ENCODE results near the gene QRFP. TPM values are rescaled to one million over a fixed set of nuclear protein-coding genes. Genes with fewer than 3 reads are reported as not detected.
A peak's percentile ranks its signal among the peaks of the same experiment; 100 is the strongest.
"Not testable (repeated sequence)": the region's sequence is repeated elsewhere in the genome, so short reads cannot be mapped to it uniquely, and the experiment has no call there.

QRFP gene
- total and polyA plus RNA-seq, 5 donors from 2014 or later, result not detected

- ATAC-seq (ENCODE audit: low read depth in 2 of 2) (no peak), DNase-seq (no peak)
- Histone ChIP-seq H3K27me3 (ENCODE audit: control insufficient read depth, insufficient read depth, low read length) (no peaks in the 10 kb centered on the region), H3K36me3 (ENCODE audit: control insufficient read depth, insufficient read depth, low read length) (no peaks in the 10 kb centered on the region), H3K4me3 (ENCODE audit: low read depth, low read length) (no peak overlapping the region), H3K4me1 (ENCODE audit: control insufficient read depth, insufficient read depth, low read length, poor library complexity, severe bottlenecking) (no peaks in the 10 kb centered on the region), H3K27ac (ENCODE audit: insufficient read depth, low read length, poor library complexity, severe bottlenecking) (no peak overlapping the region), H3K9me3 (ENCODE audit: control insufficient read depth in 2 of 2, low read length in 2 of 2) (no peaks in the 10 kb centered on the region)
- Mint-ChIP-seq H3K27me3 (peaks cover 4% of the 10 kb centered on the region), H3K4me3 (no peak overlapping the region), H3K27ac (no peak overlapping the region), H3K9me3 (no peaks in the 10 kb centered on the region), H3K36me3 (no peaks in the 10 kb centered on the region), H3K4me1 (peaks cover 0 to 4% (median 0%) of the 10 kb centered on the region in 4 donors)
Measured at GRCh38 chr9:130913599-130914416, 17.2 kb upstream of the QRFP start.

DNA sequence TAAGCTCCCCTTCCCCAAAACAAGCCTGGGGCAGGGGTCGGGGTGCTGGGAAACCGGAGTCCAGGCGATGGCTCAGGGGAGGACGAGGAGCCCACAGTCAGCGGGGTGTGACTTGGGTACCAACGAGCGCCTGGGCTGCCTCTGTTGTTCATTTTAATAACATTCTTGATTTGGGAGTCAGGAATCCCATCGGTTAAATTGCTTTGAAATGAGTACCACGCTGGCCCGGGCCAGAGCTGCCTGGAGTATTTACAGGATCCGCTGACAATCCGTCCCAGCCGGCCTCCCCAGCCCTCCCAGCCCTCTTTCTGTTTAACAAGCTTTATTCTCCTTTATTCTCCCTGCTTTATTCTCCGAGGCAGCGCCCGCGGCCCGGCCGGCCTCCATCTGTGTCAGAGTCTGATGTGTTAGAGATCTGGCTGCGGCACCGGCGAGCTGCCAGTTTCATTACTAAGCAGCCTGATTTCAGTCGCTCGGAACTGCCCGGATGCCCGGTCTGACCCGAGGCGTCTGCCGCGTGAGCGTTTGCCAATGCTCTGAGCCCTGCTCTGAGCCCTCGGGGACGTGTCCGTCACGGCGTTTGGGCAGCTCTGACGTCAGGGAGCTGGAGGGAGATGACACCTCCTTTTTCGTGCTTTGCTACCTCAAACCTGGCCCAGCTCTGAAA is 16.5 kb upstream of the QRFP start:
- no peak overlapping the region for H3K4me3 Mint-ChIP-seq
- Histone ChIP-seq H3K9me3 (ENCODE audit: control insufficient read depth in 2 of 2, low read length in 2 of 2) (no peaks in the 10 kb centered on the region), H3K4me1 (ENCODE audit: control insufficient read depth, insufficient read depth, low read length, poor library complexity, severe bottlenecking) (no peaks in the 10 kb centered on the region), H3K4me3 (ENCODE audit: low read depth, low read length) (no peak overlapping the region), H3K27me3 (ENCODE audit: control insufficient read depth, insufficient read depth, low read length) (no peaks in the 10 kb centered on the region), H3K36me3 (ENCODE audit: control insufficient read depth, insufficient read depth, low read length) (no peaks in the 10 kb centered on the region), H3K27ac (ENCODE audit: insufficient read depth, low read length, poor library complexity, severe bottlenecking) (no peak overlapping the region)
- H3K36me3 Mint-ChIP-seq, result no peaks in the 10 kb centered on the region
- H3K27me3 Mint-ChIP-seq, result peaks cover 5% of the 10 kb centered on the region
- DNase-seq (no peak), ATAC-seq (ENCODE audit: low read depth in 2 of 2) (no peak)
- H3K27ac Mint-ChIP-seq, result no peak overlapping the region
- peaks cover 0 to 4% (median 0%) of the 10 kb centered on the region in 4 donors for H3K4me1 Mint-ChIP-seq
- H3K9me3 Mint-ChIP-seq, result no peaks in the 10 kb centered on the region

DNA sequence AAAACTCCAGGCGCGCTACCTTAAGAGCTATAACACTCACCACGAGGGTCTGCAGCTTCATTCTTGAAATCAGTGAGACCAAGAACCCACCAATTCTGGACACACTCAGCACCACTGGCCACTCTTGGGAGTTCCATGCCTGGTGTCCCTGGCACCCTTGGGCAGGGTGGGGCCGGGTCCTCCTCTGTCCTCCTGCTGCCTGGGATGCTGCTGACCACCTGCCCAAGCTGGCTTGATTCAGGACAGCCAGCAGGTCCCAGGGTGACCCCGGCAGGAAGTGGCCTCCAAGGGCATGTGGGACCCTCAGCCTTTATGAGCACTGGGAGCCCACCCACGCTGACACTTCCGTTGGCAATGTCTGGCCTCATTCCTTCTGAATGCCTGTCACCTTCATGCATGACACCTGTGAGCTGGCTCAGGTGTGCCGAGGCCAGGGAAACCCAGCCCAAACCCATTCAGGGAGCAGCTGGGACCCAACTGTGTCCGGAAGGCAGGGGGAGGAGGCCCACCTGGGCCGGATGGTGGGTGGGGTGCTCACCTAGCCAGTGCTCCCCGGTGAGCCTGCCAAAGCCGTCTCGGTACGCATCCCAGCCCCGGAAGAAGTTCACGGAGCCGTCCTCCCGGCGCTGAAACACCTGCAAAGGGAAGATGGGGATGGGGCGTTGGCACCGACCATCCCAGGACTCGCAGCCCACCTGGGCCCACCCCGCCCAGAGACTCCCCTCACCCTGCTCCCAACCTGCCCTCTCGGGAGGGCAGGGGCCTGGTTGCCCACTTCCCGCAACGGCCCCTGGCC is 14.8 kb upstream of the QRFP start:
- Mint-ChIP-seq H3K4me3 (no peak overlapping the region), H3K36me3 (no peaks in the 10 kb centered on the region), H3K9me3 (no peaks in the 10 kb centered on the region)

GRCh38 chr9:130910670-130911069 is 14.1 kb upstream of the QRFP start:
- H3K27me3 ChIP-seq (ENCODE audit: control insufficient read depth, insufficient read depth, low read length); H3K27ac ChIP-seq (ENCODE audit: insufficient read depth, low read length, poor library complexity, severe bottlenecking); H3K4me3 ChIP-seq (ENCODE audit: low read depth, low read length); H3K9me3 Mint-ChIP-seq; H3K4me1 Mint-ChIP-seq; H3K4me3 Mint-ChIP-seq; ATAC-seq (ENCODE audit: low read depth in 2 of 2); H3K36me3 ChIP-seq (ENCODE audit: control insufficient read depth, insufficient read depth, low read length); H3K36me3 Mint-ChIP-seq; H3K27ac Mint-ChIP-seq; H3K4me1 ChIP-seq (ENCODE audit: control insufficient read depth, insufficient read depth, low read length, poor library complexity, severe bottlenecking); H3K27me3 Mint-ChIP-seq; H3K9me3 ChIP-seq (ENCODE audit: control insufficient read depth in 2 of 2, low read length in 2 of 2); DNase-seq: not testable (repeated sequence)

More for the DNA sequence above, 14.8 kb upstream of the QRFP start:
- H3K4me1 ChIP-seq (ENCODE audit: control insufficient read depth, insufficient read depth, low read length, poor library complexity, severe bottlenecking), result no peaks in the 10 kb centered on the region
- DNase-seq, result no peak
- Mint-ChIP-seq H3K4me1 (peaks cover 0 to 4% (median 0%) of the 10 kb centered on the region in 4 donors), H3K27me3 (peaks cover 5% of the 10 kb centered on the region), H3K27ac (no peak overlapping the region)
- H3K27me3 ChIP-seq (ENCODE audit: control insufficient read depth, insufficient read depth, low read length), result no peaks in the 10 kb centered on the region
- ATAC-seq (ENCODE audit: low read depth in 2 of 2), result no peak
- no peaks in the 10 kb centered on the region for H3K9me3 ChIP-seq (ENCODE audit: control insufficient read depth in 2 of 2, low read length in 2 of 2)
- no peak overlapping the region for H3K4me3 ChIP-seq (ENCODE audit: low read depth, low read length)
- H3K36me3 ChIP-seq (ENCODE audit: control insufficient read depth, insufficient read depth, low read length), result no peaks in the 10 kb centered on the region
- no peak overlapping the region for H3K27ac ChIP-seq (ENCODE audit: insufficient read depth, low read length, poor library complexity, severe bottlenecking)

DNA sequence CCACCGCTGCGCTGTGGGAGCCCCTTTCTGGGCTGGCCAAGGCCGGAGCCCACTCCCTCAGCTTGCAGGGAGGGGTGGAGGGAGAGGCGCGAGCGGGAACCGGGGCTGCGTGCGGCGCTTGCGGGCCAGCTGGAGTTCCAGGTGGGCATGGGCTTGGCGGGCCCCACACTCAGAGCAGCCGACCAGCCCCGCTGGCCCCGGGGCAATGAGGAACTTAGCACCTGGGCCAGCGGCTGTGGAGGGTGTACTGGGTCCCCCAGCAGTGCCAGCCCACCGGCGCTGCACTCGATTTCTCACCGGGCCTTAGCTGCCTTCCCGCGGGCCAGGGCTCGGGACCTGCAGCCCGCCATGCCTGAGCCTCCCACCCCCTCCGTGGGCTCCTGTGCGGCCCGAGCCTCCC is 13.4 kb upstream of the QRFP start:
- H3K36me3 ChIP-seq (ENCODE audit: control insufficient read depth, insufficient read depth, low read length); H3K27ac Mint-ChIP-seq; H3K27ac ChIP-seq (ENCODE audit: insufficient read depth, low read length, poor library complexity, severe bottlenecking); H3K4me3 ChIP-seq (ENCODE audit: low read depth, low read length); H3K27me3 Mint-ChIP-seq; H3K27me3 ChIP-seq (ENCODE audit: control insufficient read depth, insufficient read depth, low read length); ATAC-seq (ENCODE audit: low read depth in 2 of 2); H3K36me3 Mint-ChIP-seq; H3K4me3 Mint-ChIP-seq; H3K9me3 Mint-ChIP-seq; H3K9me3 ChIP-seq (ENCODE audit: control insufficient read depth in 2 of 2, low read length in 2 of 2); DNase-seq; H3K4me1 ChIP-seq (ENCODE audit: control insufficient read depth, insufficient read depth, low read length, poor library complexity, severe bottlenecking); H3K4me1 Mint-ChIP-seq: not testable (repeated sequence)

DNA sequence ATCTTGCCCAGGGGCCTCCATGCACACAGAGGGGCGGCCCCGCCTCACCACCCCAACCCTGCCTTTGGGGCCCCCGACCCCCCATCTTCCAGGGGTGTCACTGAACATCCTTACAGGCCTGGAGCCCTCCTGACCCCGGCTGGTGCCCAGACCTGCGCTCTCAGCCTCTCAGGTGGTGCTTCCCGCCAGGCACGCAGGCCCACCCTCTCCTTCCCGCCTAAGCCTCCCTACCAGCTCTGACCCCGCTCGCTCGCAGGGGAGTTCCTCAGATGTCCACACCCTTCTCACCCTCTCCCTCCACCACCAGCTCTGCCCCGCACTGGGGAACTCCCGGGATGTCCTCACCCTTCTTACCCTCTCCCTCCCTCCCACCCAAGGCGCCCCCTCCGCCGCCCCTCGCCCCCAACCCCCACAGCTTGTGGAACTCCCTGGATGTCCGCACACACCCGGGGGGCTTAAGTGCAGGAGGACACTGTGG is 12.3 kb upstream of the QRFP start:
- no peaks in the 10 kb centered on the region for H3K9me3 Mint-ChIP-seq
- Histone ChIP-seq H3K27me3 (ENCODE audit: control insufficient read depth, insufficient read depth, low read length) (no peaks in the 10 kb centered on the region), H3K4me3 (ENCODE audit: low read depth, low read length) (no peak overlapping the region), H3K36me3 (ENCODE audit: control insufficient read depth, insufficient read depth, low read length) (no peaks in the 10 kb centered on the region), H3K27ac (ENCODE audit: insufficient read depth, low read length, poor library complexity, severe bottlenecking) (no peak overlapping the region), H3K4me1 (ENCODE audit: control insufficient read depth, insufficient read depth, low read length, poor library complexity, severe bottlenecking) (no peaks in the 10 kb centered on the region), H3K9me3 (ENCODE audit: control insufficient read depth in 2 of 2, low read length in 2 of 2) (no peaks in the 10 kb centered on the region)
- DNase-seq (no peak), ATAC-seq (ENCODE audit: low read depth in 2 of 2) (no peak)
- H3K4me1 Mint-ChIP-seq, result peaks cover 0 to 4% (median 0%) of the 10 kb centered on the region in 4 donors
- no peak overlapping the region for H3K27ac Mint-ChIP-seq
- no peaks in the 10 kb centered on the region for H3K36me3 Mint-ChIP-seq
- no peak overlapping the region for H3K4me3 Mint-ChIP-seq
- peaks cover 5% of the 10 kb centered on the region for H3K27me3 Mint-ChIP-seq

- no peak overlapping the region for H3K4me3 ChIP-seq (ENCODE audit: low read depth, low read length)
- Mint-ChIP-seq H3K27ac (peak overlapping the region in 1 of 3 donors; percentile 1), H3K9me3 (no peaks in the 10 kb centered on the region), H3K4me3 (no peak overlapping the region), H3K4me1 (peaks cover 0 to 6% (median 0%) of the 10 kb centered on the region in 4 donors), H3K36me3 (no peaks in the 10 kb centered on the region), H3K27me3 (peaks cover 5% of the 10 kb centered on the region)
- no peaks in the 10 kb centered on the region for H3K4me1 ChIP-seq (ENCODE audit: control insufficient read depth, insufficient read depth, low read length, poor library complexity, severe bottlenecking)
- no peaks in the 10 kb centered on the region for H3K36me3 ChIP-seq (ENCODE audit: control insufficient read depth, insufficient read depth, low read length)
- no peaks in the 10 kb centered on the region for H3K9me3 ChIP-seq (ENCODE audit: control insufficient read depth in 2 of 2, low read length in 2 of 2)
- DNase-seq, result no peak
- H3K27ac ChIP-seq (ENCODE audit: insufficient read depth, low read length, poor library complexity, severe bottlenecking), result no peak overlapping the region
- ATAC-seq (ENCODE audit: low read depth in 2 of 2), result no peak
- no peaks in the 10 kb centered on the region for H3K27me3 ChIP-seq (ENCODE audit: control insufficient read depth, insufficient read depth, low read length)
Measured at GRCh38 chr9:130908146-130908877, 11.7 kb upstream of the QRFP start.
